SK-N-SH (cell line): ENCODE data around the gene SIGLEC1. TPM values are rescaled to one million over a fixed set of nuclear protein-coding genes. Genes with fewer than 3 reads are reported as not detected.

Experiments
- CTCF ChIA-PET: fragments of 300-600, 350-600 bp; formaldehyde crosslinking; extraction: SDS; loops from one replicate; lab custom pipeline; 2021; lab: Yijun Ruan, JAX
- POLR2A ChIA-PET: fragments of 350-600 bp; sonication (Branson Sonifier 250); formaldehyde crosslinking; extraction: SDS; loops from one replicate; lab custom pipeline; 2020; ENCODE audit warnings: antibody characterized with exemption, inconsistent platforms; lab: Yijun Ruan, JAX
- DNase-seq: peaks from one replicate; pipeline ENCODE4 v3.0.0; 2012
- H2AFZ ChIP-seq: fragments of 200-600 bp; sonication (generic); 2 replicates; pipeline ENCODE4 v1.8.1; 2016; ENCODE audit warnings: antibody characterized with exemption, mild to moderate bottlenecking, low read depth
- H3F3A ChIP-seq: fragments of 200-600 bp; sonication (generic); replicated peaks from 2 replicates; pipeline ENCODE3; 2016; ENCODE audit warnings: antibody characterized with exemption, mild to moderate bottlenecking; ENCODE audit not compliant: insufficient read depth
- H3K27ac ChIP-seq, 2 experiments: fragments of 200-500 bp in 1 of 2; fragments of 200-600 bp in 1 of 2; sonication (Bioruptor generic) in 1 of 2; sonication (generic), shearing (Covaris generic) in 1 of 2; 2 replicates each; pipeline versions ENCODE4 v1.5.1 to v1.6.1; 2014 to 2016; ENCODE audit warnings: low read depth in 2 of 2, inconsistent platforms in 1 of 2, low read length in 1 of 2, mild to moderate bottlenecking in 1 of 2, mixed read lengths in 1 of 2
- H3K27me3 ChIP-seq: fragments of 200-600 bp; sonication (generic), shearing (Covaris generic); 2 replicates; pipeline ENCODE4 v1.6.1; 2016; ENCODE audit warnings: mixed run types; ENCODE audit not compliant: insufficient read depth
- H3K36me3 ChIP-seq, 2 experiments: fragments of 200-500 bp in 1 of 2; fragments of 200-600 bp in 1 of 2; sonication (Bioruptor generic) in 1 of 2; sonication (generic) in 1 of 2; replicated peaks in 1 of 2; 2 replicates each; pipeline versions ENCODE3 to v1.5.1; 2014 to 2016; ENCODE audit warnings: low read length in 1 of 2, mild to moderate bottlenecking in 1 of 2; ENCODE audit not compliant: insufficient read depth in 2 of 2, control insufficient read depth in 1 of 2
- H3K4me1 ChIP-seq, 2 experiments: fragments of 200-500 bp in 1 of 2; fragments of 200-600 bp in 1 of 2; sonication (Bioruptor generic) in 1 of 2; sonication (generic), shearing (Covaris generic) in 1 of 2; 2 replicates each; pipeline versions ENCODE4 v1.5.1 to v1.6.1; 2014 to 2016; ENCODE audit warnings: low read depth in 1 of 2, low read length in 1 of 2, mixed run types in 1 of 2; ENCODE audit not compliant: insufficient read depth in 2 of 2, control insufficient read depth in 1 of 2
- H3K4me2 ChIP-seq: fragments of 200-600 bp; sonication (generic), shearing (Covaris generic); 2 replicates; pipeline ENCODE4 v1.6.1; 2017; ENCODE audit warnings: mixed run types
- H3K4me3 ChIP-seq, 2 experiments: fragments of 200-500 bp in 1 of 2; fragments of 200-600 bp in 1 of 2; sonication (Bioruptor generic) in 1 of 2; sonication (generic), shearing (Covaris generic) in 1 of 2; 2 replicates each; pipeline versions ENCODE4 v1.5.1 to v1.8.1; 2014 to 2016; ENCODE audit warnings: low read depth in 2 of 2, inconsistent platforms in 1 of 2, low read length in 1 of 2, mild to moderate bottlenecking in 1 of 2, mixed read lengths in 1 of 2, moderate library complexity in 1 of 2
- H3K79me2 ChIP-seq: fragments of 200-600 bp; sonication (generic); 2 replicates; pipeline ENCODE4 v1.8.1; 2017; ENCODE audit warnings: mild to moderate bottlenecking; ENCODE audit not compliant: insufficient read depth
- H3K9ac ChIP-seq: fragments of 200-600 bp; sonication (generic); 2 replicates; pipeline ENCODE4 v1.6.1; 2017; ENCODE audit warnings: mixed run types
- H3K9me2 ChIP-seq: fragments of 200-600 bp; sonication (generic); 2 replicates; pipeline ENCODE4 v1.6.1; 2017; ENCODE audit warnings: mixed run types
- H3K9me3 ChIP-seq: fragments of 200-600 bp; sonication (generic); 2 replicates; pipeline ENCODE4 v1.6.1; 2017; ENCODE audit warnings: mixed run types, mild to moderate bottlenecking, moderate library complexity
- H4K20me1 ChIP-seq: fragments of 200-600 bp; sonication (generic); 2 replicates; pipeline ENCODE4 v1.6.1; 2017; ENCODE audit warnings: mild to moderate bottlenecking, mixed run types; ENCODE audit not compliant: insufficient read depth
- CHD2 ChIP-seq: fragments of 150-350 bp; IDR thresholded peaks from 2 replicates; pipeline ENCODE4 v1.6.1; 2018; ENCODE audit warnings: low read length; ENCODE audit not compliant: partially characterized antibody
- EP300 ChIP-seq, 2 experiments: IDR thresholded peaks; 2 replicates each; pipeline versions ENCODE4 v1.4.0 to v1.6.1; 2012; ENCODE audit warnings: borderline replicate concordance in 1 of 2, low read depth in 1 of 2, low read length in 1 of 2
- EZH2phosphoT487 ChIP-seq: fragments of 200-600 bp; sonication (generic); IDR thresholded peaks from 2 replicates; pipeline ENCODE4 v1.6.1; 2017; ENCODE audit warnings: low read depth, mixed run types, mild to moderate bottlenecking, antibody characterized with exemption, moderate library complexity, borderline replicate concordance
- FOXM1 ChIP-seq: IDR thresholded peaks from 2 replicates; pipeline ENCODE4 v1.4.0; 2012; ENCODE audit warnings: low read depth, mild to moderate bottlenecking
- GABPA ChIP-seq: IDR thresholded peaks from 2 replicates; pipeline ENCODE4 v1.4.0; 2012; ENCODE audit warnings: low read depth, mild to moderate bottlenecking
- GATA2 ChIP-seq: sonication (generic); formaldehyde crosslinking; IDR thresholded peaks from 2 replicates; pipeline ENCODE4 v1.5.0; 2020; ENCODE audit warnings: mild to moderate bottlenecking, missing genetic modification reagents
- MEF2A ChIP-seq: IDR thresholded peaks from 2 replicates; pipeline ENCODE4 v1.4.0; 2012; ENCODE audit warnings: low read depth, borderline replicate concordance
- MXI1 ChIP-seq: IDR thresholded peaks from 2 replicates; pipeline ENCODE4 v1.6.1; 2012; ENCODE audit warnings: mild to moderate bottlenecking, low read depth, low read length, improper control_type of control experiment
- NFIC ChIP-seq: IDR thresholded peaks from 2 replicates; pipeline ENCODE4 v1.4.0; 2012; ENCODE audit warnings: borderline replicate concordance
- NRF1 ChIP-seq: IDR thresholded peaks from 2 replicates; pipeline ENCODE4 v1.6.1; 2012; ENCODE audit warnings: low read depth, mild to moderate bottlenecking, low read length
- PBX3 ChIP-seq: IDR thresholded peaks from 2 replicates; pipeline ENCODE4; 2012
- RAD21 ChIP-seq: IDR thresholded peaks from 2 replicates; pipeline ENCODE4 v1.6.1; 2012; ENCODE audit warnings: mild to moderate bottlenecking, low read length
- RCOR1 ChIP-seq: fragments of 150-350 bp; IDR thresholded peaks from 2 replicates; pipeline ENCODE4 v1.6.1; 2017; ENCODE audit warnings: antibody characterized with exemption, low read length
- RXRA ChIP-seq: IDR thresholded peaks from 2 replicates; pipeline ENCODE4 v1.4.0; 2012; ENCODE audit warnings: low read depth, mild to moderate bottlenecking, borderline replicate concordance
- TCF12 ChIP-seq: IDR thresholded peaks from 2 replicates; pipeline ENCODE4 v1.4.0; 2012
- TEAD4 ChIP-seq: IDR thresholded peaks from 2 replicates; pipeline ENCODE4 v1.4.0; 2012; ENCODE audit warnings: mild to moderate bottlenecking, borderline replicate concordance; ENCODE audit not compliant: insufficient read depth
- USF1 ChIP-seq: IDR thresholded peaks from 2 replicates; pipeline ENCODE4 v1.4.0; 2012; ENCODE audit warnings: low read depth, borderline replicate concordance
- YY1 ChIP-seq: IDR thresholded peaks from 2 replicates; pipeline ENCODE4 v1.4.0; 2012; ENCODE audit warnings: low read depth, mild to moderate bottlenecking
- WGBS: methylation state at CpG from one replicate; pipeline ENCODE4 v1.1.6; 2017; ENCODE audit warnings: low lambda C conversion rate; 5-methylcytosine and 5-hydroxymethylcytosine counted together
- polyA plus RNA-seq, 3 experiments: library from polyadenylated mRNA; depleted of rRNA; stranded (reverse); fragments of >200 nt; gene quantifications; 2 replicates each; pipeline ENCODE4 v1.2.3, GENCODE V29; 2012
- TF ChIP-seq, protein P1 (sequence below): IDR thresholded peaks from 2 replicates; pipeline ENCODE4 v1.4.0; 2012; ENCODE audit warnings: low read depth
- TF ChIP-seq, protein P2 (sequence below): IDR thresholded peaks from 2 replicates; pipeline ENCODE4 v1.4.0; 2012; ENCODE audit warnings: low read depth, borderline replicate concordance
- TF ChIP-seq, protein P3 (sequence below): IDR thresholded peaks from 2 replicates; pipeline ENCODE4 v1.6.1; 2012; ENCODE audit warnings: mild to moderate bottlenecking, low read depth, low read length, moderate library complexity

Gene SIGLEC1
- polyA plus RNA-seq, 1 of the 3 experiments (the other 2 are of a cell fraction), result not detected

- Histone ChIP-seq H4K20me1 (no peaks in the 10 kb centered on the region), H3K27ac (no peak overlapping the region), H3K9me2 (no peaks in the 10 kb centered on the region), H3K36me3 (peaks cover 10 to 14% of the 10 kb centered on the region in 2 experiments), H3K9ac (no peak overlapping the region), H3K27me3 (no peaks in the 10 kb centered on the region), H2AFZ (no peak overlapping the region), H3K79me2 (no peaks in the 10 kb centered on the region; the same call in 1 of the 2 replicates), H3F3A (no peaks in the 10 kb centered on the region), H3K4me1 (no peaks in the 10 kb centered on the region; a peak in 1 of 4 replicates), H3K4me3 (no peak overlapping the region), H3K4me2 (no peak overlapping the region), H3K9me3 (no peaks in the 10 kb centered on the region)
- TF ChIP-seq EZH2phosphoT487 (no peak), RAD21 (no peak), TCF12 (no peak), FOXM1 (no peak), CHD2 (no peak), YY1 (no peak)
- TF ChIP-seq, protein P1, sequence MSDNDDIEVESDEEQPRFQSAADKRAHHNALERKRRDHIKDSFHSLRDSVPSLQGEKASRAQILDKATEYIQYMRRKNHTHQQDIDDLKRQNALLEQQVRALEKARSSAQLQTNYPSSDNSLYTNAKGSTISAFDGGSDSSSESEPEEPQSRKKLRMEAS, result no peak
- DNase-seq, result no peak
- ChIA-PET POLR2A (no interaction called here), CTCF (interaction anchor here (0.8 to 9.8 kb wide), 7 partner anchors 8 to 231 kb away, joined by 3 to 151 read pairs (median 6); partner anchors contain the start of gene ADISSP)
- 100% methylated on average over 1 of the region's 5 CpGs for WGBS
Measured at GRCh38 chr20:3755814-3756480, 43.5 kb upstream of the SIGLEC1 start.

GRCh38 chr20:3755269-3755668, 42.9 kb upstream of the SIGLEC1 start:
- Histone ChIP-seq H3K4me2 (no peak overlapping the region), H4K20me1 (no peaks in the 10 kb centered on the region), H3K9me2 (no peaks in the 10 kb centered on the region), H3K4me1 (no peaks in the 10 kb centered on the region; a peak in 1 of 4 replicates), H3K27me3 (no peaks in the 10 kb centered on the region), H3K9ac (no peak overlapping the region), H3K36me3 (peaks cover 10 to 15% of the 10 kb centered on the region in 2 experiments), H3K27ac (no peak overlapping the region), H2AFZ (no peak overlapping the region), H3K79me2 (no peaks in the 10 kb centered on the region; the same call in 1 of the 2 replicates), H3K9me3 (no peaks in the 10 kb centered on the region), H3F3A (no peaks in the 10 kb centered on the region), H3K4me3 (no peak overlapping the region)
- ChIA-PET POLR2A (no interaction called here), CTCF (interaction anchor here (1.8 to 9.8 kb wide), 4 partner anchors 8 to 39 kb away, joined by 6 to 151 read pairs (median 13); partner anchors contain the start of genes ADISSP and CENPB)
- no peak for DNase-seq
- WGBS, result 89% methylated on average over 3 of the region's 7 CpGs
- no peak for TF ChIP-seq GABPA
- no peak for TF ChIP-seq NFIC
- no peak for TF ChIP-seq NRF1
- no peak for TF ChIP-seq RCOR1
- no peak for TF ChIP-seq EP300 (IDR thresholded peaks at IDR 0.05; ENCODE audit: borderline replicate concordance in 1 of 2, low read depth in 1 of 2, low read length in 1 of 2)
- TF ChIP-seq MXI1, result no peak
- TF ChIP-seq RXRA, result no peak
- no peak for TF ChIP-seq PBX3
- TF ChIP-seq, protein P2, sequence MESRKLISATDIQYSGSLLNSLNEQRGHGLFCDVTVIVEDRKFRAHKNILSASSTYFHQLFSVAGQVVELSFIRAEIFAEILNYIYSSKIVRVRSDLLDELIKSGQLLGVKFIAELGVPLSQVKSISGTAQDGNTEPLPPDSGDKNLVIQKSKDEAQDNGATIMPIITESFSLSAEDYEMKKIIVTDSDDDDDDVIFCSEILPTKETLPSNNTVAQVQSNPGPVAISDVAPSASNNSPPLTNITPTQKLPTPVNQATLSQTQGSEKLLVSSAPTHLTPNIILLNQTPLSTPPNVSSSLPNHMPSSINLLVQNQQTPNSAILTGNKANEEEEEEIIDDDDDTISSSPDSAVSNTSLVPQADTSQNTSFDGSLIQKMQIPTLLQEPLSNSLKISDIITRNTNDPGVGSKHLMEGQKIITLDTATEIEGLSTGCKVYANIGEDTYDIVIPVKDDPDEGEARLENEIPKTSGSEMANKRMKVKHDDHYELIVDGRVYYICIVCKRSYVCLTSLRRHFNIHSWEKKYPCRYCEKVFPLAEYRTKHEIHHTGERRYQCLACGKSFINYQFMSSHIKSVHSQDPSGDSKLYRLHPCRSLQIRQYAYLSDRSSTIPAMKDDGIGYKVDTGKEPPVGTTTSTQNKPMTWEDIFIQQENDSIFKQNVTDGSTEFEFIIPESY, result no peak
- TF ChIP-seq MEF2A, result no peak
- no peak for TF ChIP-seq TEAD4
- TF ChIP-seq TCF12, result no peak
- TF ChIP-seq GATA2 (CRISPR knock-in tag), result no peak
- TF ChIP-seq, protein P3, sequence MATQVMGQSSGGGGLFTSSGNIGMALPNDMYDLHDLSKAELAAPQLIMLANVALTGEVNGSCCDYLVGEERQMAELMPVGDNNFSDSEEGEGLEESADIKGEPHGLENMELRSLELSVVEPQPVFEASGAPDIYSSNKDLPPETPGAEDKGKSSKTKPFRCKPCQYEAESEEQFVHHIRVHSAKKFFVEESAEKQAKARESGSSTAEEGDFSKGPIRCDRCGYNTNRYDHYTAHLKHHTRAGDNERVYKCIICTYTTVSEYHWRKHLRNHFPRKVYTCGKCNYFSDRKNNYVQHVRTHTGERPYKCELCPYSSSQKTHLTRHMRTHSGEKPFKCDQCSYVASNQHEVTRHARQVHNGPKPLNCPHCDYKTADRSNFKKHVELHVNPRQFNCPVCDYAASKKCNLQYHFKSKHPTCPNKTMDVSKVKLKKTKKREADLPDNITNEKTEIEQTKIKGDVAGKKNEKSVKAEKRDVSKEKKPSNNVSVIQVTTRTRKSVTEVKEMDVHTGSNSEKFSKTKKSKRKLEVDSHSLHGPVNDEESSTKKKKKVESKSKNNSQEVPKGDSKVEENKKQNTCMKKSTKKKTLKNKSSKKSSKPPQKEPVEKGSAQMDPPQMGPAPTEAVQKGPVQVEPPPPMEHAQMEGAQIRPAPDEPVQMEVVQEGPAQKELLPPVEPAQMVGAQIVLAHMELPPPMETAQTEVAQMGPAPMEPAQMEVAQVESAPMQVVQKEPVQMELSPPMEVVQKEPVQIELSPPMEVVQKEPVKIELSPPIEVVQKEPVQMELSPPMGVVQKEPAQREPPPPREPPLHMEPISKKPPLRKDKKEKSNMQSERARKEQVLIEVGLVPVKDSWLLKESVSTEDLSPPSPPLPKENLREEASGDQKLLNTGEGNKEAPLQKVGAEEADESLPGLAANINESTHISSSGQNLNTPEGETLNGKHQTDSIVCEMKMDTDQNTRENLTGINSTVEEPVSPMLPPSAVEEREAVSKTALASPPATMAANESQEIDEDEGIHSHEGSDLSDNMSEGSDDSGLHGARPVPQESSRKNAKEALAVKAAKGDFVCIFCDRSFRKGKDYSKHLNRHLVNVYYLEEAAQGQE, result no peak
- no peak for TF ChIP-seq USF1
